ACC112 (cell line): ENCODE results near the gene MT2A.
"Not testable (repeated sequence)": the region's sequence is repeated elsewhere in the genome, so short reads cannot be mapped to it uniquely, and the experiment has no call there.

ENCODE experiments used
- H2AFZ ChIP-seq: fragments of 200-600 bp; sonication (generic); one replicate; pipeline ENCODE4 v1.6.0; 2017; ENCODE audit warnings: antibody characterized with exemption, low read length; ENCODE audit not compliant: unreplicated experiment
- H3K27ac ChIP-seq: fragments of 200-600 bp; sonication (generic); 2 replicates; pipeline ENCODE4 v1.5.1; 2014; ENCODE audit warnings: low read depth, mild to moderate bottlenecking, antibody characterized with exemption, low read length, moderate library complexity
- H3K27me3 ChIP-seq: fragments of 200-600 bp; sonication (generic); 2 replicates; pipeline ENCODE4 v1.6.1; 2014; ENCODE audit warnings: mild to moderate bottlenecking, antibody characterized with exemption, low read length, moderate library complexity, mixed read lengths; ENCODE audit not compliant: insufficient read depth
- H3K36me3 ChIP-seq: fragments of 200-600 bp; sonication (generic); 2 replicates; pipeline ENCODE4 v1.6.1; 2016; ENCODE audit warnings: mild to moderate bottlenecking, antibody characterized with exemption, low read length, moderate library complexity, mixed read lengths; ENCODE audit not compliant: insufficient read depth
- H3K4me1 ChIP-seq: fragments of 200-600 bp; sonication (generic); one replicate; pipeline ENCODE4 v1.6.1; 2016; ENCODE audit warnings: low read length, mixed read lengths; ENCODE audit not compliant: insufficient read depth, unreplicated experiment, control insufficient read depth
- H3K4me3 ChIP-seq: fragments of 200-600 bp; sonication (generic); 2 replicates; pipeline ENCODE4 v1.5.1; 2014; ENCODE audit warnings: mild to moderate bottlenecking, low read depth, low read length
- H3K79me2 ChIP-seq: fragments of 200-600 bp; sonication (generic); one replicate; pipeline ENCODE4 v1.6.0; 2016; ENCODE audit warnings: low read length; ENCODE audit not compliant: control insufficient read depth, unreplicated experiment, insufficient read depth

The MT2A gene

DNA sequence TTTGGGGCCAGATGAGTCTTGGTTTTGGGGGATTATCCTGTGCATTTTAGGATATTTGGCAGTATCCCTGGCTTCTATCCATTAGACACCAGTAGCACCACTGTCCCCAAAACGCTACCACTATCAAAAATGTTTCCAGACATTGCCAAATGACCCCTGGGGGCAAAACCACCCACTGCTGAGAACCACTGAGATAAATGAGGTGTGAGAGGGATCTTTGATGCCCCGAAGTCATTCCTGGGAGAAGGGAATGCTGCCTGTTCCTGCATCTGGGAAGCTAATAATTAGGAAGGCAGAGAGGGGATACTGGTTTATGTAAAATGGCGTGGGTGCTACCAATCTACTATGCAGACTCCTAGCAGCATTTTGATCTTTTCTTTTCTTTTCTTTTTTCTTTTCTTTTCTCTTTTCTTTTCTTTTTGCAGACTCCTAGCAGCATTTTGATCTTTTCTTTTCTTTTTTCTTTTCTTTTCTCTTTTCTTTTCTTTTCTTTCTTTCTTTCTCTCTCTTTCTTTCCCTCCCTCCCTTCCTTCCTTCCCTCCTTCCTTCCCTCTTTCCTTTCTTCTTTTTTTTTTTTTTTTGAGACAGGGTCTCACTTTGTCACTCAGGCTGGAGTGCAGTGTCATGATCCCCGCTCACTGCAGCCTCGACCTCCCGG, 27.9 kb upstream of the MT2A start:
- H2AFZ ChIP-seq, result no peak overlapping the region
- no peaks in the 10 kb centered on the region for H3K27me3 ChIP-seq

GRCh38 chr16:56582911-56583310, 25.5 kb upstream of the MT2A start:
- not testable (repeated sequence) for H3K4me3 ChIP-seq, H2AFZ ChIP-seq, H3K27ac ChIP-seq, H3K27me3 ChIP-seq, H3K4me1 ChIP-seq, H3K36me3 ChIP-seq, H3K79me2 ChIP-seq

More for the DNA sequence above, 27.9 kb upstream of the MT2A start:
- H3K4me1 ChIP-seq, result peaks cover 3% of the 10 kb centered on the region
- H3K79me2 ChIP-seq, result no peaks in the 10 kb centered on the region
- H3K36me3 ChIP-seq, result no peaks in the 10 kb centered on the region
- no peak overlapping the region for H3K27ac ChIP-seq
- H3K4me3 ChIP-seq, result no peak overlapping the region

GRCh38 chr16:56583351-56584168, 24.8 kb upstream of the MT2A start:
- Histone ChIP-seq H3K79me2 (no peaks in the 10 kb centered on the region), H3K4me3 (no peak overlapping the region), H3K27ac (no peak overlapping the region), H3K27me3 (peaks cover 11% of the 10 kb centered on the region; the same call in 1 of the 2 replicates), H3K4me1 (peaks cover 3% of the 10 kb centered on the region), H2AFZ (no peak overlapping the region), H3K36me3 (no peaks in the 10 kb centered on the region)

GRCh38 chr16:56584276-56584675, 24.1 kb upstream of the MT2A start:
- Histone ChIP-seq H3K27me3 (peaks cover 18% of the 10 kb centered on the region), H3K79me2 (no peaks in the 10 kb centered on the region)

GRCh38 chr16:56588781-56589140, 19.6 kb upstream of the MT2A start:
- Histone ChIP-seq H2AFZ (peak overlapping the region; percentile 4), H3K27ac (no peak overlapping the region), H3K4me1 (no peaks in the 10 kb centered on the region), H3K36me3 (no peaks in the 10 kb centered on the region), H3K27me3 (peaks cover 29% of the 10 kb centered on the region), H3K79me2 (no peaks in the 10 kb centered on the region), H3K4me3 (peak overlapping the region; percentile 80)

More at GRCh38 chr16:56584276-56584675, 24.1 kb upstream of the MT2A start:
- H3K36me3 ChIP-seq, result no peaks in the 10 kb centered on the region
- H2AFZ ChIP-seq, result no peak overlapping the region
- no peak overlapping the region for H3K4me3 ChIP-seq
- H3K27ac ChIP-seq, result no peak overlapping the region
- peaks cover 3% of the 10 kb centered on the region for H3K4me1 ChIP-seq

GRCh38 chr16:56589141-56590039, 19.0 kb upstream of the MT2A start, which contains the start of gene MT3:
Gene MT3 (plus strand): TSS chr16:56589528. CDS start chr16:56589591, 63 bp downstream.
- H3K4me3 ChIP-seq, result peak within 1 kb of the TSS; percentile 80
- H3K27ac ChIP-seq, result no peak within 1 kb of the TSS
- H3K27me3 ChIP-seq, result peaks cover 29% of the 10 kb centered on the region
- peak within 1 kb of the TSS; percentile 4 for H2AFZ ChIP-seq
- H3K79me2 ChIP-seq, result no peaks in the 10 kb centered on the region
- H3K4me1 ChIP-seq, result no peaks in the 10 kb centered on the region
- no peaks in the 10 kb centered on the region for H3K36me3 ChIP-seq

GRCh38 chr16:56591377-56592060, 16.9 kb upstream of the MT2A start:
- H2AFZ ChIP-seq, result no peak overlapping the region
- H3K4me3 ChIP-seq, result no peak overlapping the region
- H3K27ac ChIP-seq, result no peak overlapping the region
- H3K79me2 ChIP-seq, result no peaks in the 10 kb centered on the region
- H3K36me3 ChIP-seq, result no peaks in the 10 kb centered on the region
- peaks cover 24% of the 10 kb centered on the region for H3K27me3 ChIP-seq
- H3K4me1 ChIP-seq, result no peaks in the 10 kb centered on the region

- H3K4me1 ChIP-seq, result no peaks in the 10 kb centered on the region
- H3K27ac ChIP-seq, result no peak overlapping the region
- no peaks in the 10 kb centered on the region for H3K79me2 ChIP-seq
- no peak overlapping the region for H3K4me3 ChIP-seq
- H3K27me3 ChIP-seq, result peaks cover 17% of the 10 kb centered on the region
- H3K36me3 ChIP-seq, result no peaks in the 10 kb centered on the region
- no peak overlapping the region for H2AFZ ChIP-seq
These were observed 14.7 kb upstream of the MT2A start for GRCh38 chr16:56593573-56594291.

DNA sequence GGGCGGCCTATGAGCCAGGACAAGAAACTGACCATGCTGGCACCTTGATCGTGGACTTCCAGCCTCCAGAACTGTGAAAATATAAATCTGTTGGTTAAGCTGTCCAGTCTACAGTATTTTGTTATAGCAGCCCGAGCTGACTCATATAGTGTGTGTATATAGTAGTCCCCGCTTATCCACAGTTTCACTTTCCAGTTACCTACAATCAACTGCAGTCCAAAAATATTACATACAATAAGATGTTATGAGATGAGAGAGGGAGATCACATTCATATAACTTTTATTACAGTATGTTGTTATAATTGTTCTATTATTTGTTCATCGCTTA, 14.1 kb upstream of the MT2A start:
- Histone ChIP-seq H2AFZ (no peak overlapping the region), H3K36me3 (no peaks in the 10 kb centered on the region), H3K4me3 (no peak overlapping the region), H3K4me1 (no peaks in the 10 kb centered on the region), H3K27me3 (peaks cover 12% of the 10 kb centered on the region; the same call in 1 of the 2 replicates), H3K27ac (no peak overlapping the region), H3K79me2 (no peaks in the 10 kb centered on the region)
